GM19324 (cell line): ENCODE results near the gene MAD1L1.
"Not testable (repeated sequence)": the region's sequence is repeated elsewhere in the genome, so short reads cannot be mapped to it uniquely, and the experiment has no call there.

ENCODE experiments used
- ATAC-seq: cut with Tn5 transposase; IDR thresholded peaks from one replicate; pipeline ENCODE4 v1.9.1; 2021; ENCODE audit warnings: mild to moderate bottlenecking, moderate library complexity; ENCODE audit not compliant: unreplicated experiment, low FRiP score

The MAD1L1 gene

DNA sequence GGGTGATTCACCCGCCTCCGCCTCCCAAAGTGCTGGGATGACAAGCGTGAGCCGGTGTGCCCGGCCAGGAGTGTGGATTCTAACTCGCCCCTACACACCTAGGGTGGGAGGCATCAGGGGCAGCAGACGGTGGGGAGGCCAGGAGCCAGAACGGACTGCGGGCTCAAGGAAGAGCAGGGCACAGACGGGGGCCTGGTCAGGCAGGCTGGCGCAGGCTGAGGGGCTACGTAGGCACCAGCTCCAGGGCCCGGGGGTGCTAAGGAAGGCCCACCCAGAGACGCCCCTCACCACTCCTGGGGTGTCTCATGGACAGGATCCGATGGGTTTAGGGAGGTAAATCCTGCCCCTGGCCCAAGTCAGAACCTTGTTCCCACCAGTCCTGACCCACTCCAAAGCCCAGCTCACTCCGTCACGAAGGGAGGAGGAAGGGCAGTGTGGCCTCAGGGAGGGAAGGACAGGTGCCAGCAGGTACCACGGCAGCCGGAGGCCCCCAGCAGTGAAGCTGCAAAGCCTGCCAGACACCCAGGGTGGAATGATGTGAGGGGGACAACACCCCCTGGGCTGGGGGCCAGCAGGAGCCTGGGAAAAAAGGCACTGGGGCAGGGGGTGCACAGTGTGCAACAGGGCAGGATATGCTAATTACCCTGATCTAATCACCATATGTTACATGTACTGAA, 251.4 kb downstream of the MAD1L1 start:
- no peak for ATAC-seq

DNA sequence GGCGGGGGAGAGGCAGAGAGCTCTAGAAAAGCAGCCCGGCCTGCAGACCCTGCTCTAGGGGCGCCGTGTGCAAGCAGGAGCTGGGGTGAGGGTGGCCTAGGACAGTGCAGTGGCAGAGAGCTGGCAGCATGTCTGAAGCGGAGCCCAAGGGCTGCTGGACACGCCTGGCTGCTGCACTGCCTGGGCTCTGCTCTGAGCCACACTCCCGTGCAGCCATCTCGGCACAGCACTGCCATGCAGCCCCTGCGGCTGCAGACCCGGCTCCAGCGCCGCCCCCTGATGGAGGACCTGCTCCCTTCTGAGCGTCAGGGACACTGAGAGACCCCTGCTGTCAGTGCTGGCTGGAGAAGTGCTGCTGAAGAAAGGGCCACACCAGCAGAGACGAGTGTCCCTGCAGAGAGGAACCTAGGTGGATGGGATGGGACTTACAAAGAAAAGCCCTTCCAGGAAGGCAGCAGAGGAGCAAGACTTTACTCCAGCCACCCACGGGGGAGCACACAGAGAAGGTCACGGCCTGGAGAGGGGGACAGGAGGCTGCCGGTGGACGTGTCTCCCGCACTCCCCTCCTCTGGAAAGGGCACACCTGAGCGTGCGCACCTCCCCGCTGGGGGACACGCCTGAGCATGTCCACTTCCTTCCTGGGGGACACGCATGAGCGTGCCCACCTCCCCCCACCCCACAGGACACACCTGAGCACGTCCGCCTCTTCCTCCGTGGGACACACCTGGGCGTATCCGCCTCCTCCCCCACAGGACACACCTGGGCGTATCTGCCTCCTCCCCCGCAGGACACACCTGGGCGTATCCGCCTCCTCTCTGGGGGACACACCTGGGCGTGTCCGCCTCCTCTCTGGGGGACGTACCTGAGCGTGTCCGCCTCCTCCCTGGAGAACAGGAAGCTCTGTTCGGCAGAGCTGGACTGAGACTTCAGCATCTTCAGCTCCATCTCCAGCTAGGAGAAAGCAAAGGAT, 252.9 kb downstream of the MAD1L1 start:
- ATAC-seq: no peak

DNA sequence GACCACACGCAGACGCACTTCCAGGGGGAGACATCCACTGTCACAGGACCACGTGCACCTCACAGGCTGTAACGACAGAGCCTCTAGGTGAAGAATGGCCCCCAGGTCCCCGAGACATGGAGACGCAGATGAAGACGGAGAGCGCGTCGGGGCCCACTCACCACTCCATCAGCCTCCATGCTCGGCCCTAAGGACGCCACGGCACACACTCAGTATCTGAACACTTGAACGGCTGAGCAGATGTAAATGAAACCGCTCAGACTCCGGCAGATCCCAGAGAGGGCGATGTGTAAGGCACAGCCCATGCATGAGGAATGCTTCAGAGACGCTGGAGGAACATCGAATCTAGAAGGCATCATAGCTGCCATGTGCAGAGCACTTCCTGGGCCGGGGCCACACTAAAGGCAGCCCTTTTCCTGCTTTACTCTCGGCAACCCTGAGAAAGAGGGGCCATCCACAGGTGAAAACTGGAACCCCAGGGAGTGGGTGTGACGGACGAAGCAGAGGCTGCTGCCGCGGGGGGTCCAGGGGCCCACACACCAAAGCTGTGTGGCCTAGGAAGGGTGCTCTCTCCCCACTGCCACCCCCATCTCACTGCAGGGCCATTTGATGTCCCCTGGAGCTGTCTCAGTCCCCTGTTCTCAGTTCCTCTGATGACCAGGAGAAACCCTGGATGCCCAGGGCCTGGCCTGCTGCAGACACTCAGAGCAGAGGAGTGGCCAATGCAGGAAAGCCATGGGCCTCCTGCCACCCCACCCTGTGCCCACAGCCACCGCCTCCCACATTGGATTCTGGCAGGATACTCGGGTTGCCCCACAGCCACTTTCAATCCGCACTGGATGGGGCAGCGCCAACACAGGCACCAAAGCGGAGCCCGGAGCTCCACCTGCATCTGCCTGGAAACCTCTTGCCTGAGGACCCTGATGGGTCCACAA, 253.8 kb downstream of the MAD1L1 start:
- no peak for ATAC-seq

DNA sequence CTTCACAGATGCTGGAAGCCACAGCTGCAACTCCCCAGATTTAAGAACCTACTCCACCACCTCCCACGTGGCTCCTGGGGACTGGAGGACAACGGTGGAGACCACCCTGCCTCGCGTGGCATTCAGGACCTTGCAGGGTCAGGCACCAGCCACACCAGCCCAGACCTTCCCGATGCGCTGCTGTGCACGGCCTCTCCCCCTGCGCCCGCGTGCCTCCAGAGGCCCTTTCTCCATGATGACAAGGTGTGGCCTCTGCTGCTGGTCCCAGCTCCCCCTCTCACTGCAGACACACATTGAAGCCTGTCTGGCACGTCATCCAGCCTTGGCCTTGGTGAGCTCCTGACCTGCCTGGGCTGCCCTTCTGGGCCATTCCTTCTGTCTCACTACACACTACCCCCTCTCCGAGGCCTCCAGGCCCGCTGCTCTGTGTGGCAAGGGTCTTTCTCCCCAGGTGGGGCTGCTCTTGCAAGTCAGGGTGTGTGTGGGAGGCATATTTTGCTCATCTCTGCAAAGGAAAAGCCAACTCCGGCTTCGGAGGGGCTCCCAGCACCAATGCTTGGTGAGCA, 254.8 kb downstream of the MAD1L1 start:
- no peak for ATAC-seq

DNA sequence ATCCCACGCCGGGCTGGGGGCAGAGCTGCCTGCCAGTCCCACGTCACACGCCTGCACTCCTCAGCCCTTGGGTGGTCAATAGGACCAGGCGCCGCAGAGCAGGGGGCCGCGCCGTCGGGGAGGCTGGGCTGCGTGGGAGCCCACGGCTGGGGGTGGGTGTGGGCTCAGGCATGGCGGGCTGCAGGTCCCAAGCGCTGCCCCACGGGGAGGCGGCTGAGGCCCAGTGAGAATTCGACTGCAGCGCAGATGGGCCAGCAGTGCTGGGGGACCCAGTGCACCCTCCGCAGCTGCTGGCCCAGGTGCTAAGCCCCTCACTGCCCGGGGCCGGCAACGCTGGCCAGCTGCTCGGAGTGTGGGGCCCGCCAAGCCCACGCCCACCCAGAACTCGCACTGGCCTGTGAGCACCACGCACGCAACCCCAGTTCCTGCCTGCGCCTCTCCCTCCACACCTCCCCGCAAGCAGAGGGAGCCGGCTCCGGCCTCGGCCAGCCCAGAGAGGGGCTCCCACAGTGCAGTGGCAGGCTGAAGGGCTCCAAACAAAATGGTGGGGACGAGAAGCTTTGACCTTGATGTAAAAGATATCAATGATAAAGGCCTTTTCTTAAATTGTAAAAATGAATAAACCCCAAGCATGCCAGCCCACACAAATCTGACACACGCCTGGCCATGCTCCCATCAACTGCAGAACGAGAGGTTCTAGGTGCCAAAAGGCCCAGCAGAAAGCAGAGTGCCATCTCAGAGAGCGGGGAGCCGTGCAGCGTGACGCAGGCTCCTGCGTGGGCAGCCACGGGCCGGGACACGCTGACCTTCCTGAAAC, 255.5 kb downstream of the MAD1L1 start:
- no peak for ATAC-seq

DNA sequence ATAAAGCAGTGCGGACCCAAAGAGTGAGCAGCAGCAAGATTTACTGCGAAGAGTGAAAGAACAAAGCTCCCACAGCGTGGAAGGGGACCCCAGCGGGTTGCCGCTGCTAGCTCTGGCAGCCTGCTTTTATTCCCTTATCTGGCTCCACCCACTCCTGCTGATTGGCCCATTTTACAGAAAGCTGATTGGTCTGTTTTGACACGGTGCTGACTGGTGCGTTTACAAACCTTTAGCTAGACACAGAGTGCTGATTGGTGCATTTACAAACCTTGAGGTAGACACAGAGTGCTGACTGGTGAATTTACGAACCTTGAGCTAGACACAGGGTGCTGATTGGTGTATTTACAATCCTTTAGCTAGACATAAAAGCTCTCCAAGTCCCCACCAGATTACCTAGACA, 256.2 kb downstream of the MAD1L1 start:
- ATAC-seq: not testable (repeated sequence)

DNA sequence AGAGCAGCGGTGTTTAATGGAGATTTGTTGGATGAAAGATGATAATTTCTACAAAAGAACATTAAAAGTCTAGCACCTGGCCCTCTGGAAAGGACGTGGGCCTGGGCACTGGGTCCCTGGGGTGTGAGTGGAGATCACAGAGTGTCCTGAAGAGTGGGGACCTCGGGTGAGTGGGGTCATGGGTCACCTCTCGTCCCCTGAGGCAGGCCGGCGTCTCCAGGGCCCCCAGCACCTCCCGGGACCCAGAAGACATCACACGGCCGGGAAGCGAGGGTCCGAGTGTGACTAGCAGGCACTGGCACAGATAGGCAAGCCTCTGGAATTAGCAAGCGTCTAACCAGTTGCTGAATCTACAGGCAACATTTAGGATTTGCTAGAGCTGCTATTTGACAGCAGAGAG, 257.2 kb downstream of the MAD1L1 start:
- ATAC-seq: no peak

DNA sequence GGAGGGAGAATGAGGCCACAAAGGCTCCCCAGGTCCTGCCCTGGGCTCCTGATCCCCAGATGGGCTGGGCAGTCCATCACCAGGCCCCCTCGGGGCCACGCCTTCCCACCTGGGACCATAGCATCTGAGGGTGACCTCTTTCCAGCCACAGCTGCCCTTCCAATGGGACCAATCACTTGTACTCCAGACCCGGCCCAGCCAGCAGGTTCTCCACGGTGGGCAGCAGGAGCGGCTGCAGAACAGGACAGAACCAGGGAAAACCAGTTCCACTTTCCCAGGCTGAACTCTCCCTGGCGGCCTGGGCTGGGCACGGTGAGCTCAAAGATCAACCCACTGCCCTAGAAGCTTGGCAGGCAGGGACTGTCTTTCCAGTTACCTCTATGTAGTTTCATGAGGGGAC, 257.6 kb downstream of the MAD1L1 start:
- no peak for ATAC-seq

DNA sequence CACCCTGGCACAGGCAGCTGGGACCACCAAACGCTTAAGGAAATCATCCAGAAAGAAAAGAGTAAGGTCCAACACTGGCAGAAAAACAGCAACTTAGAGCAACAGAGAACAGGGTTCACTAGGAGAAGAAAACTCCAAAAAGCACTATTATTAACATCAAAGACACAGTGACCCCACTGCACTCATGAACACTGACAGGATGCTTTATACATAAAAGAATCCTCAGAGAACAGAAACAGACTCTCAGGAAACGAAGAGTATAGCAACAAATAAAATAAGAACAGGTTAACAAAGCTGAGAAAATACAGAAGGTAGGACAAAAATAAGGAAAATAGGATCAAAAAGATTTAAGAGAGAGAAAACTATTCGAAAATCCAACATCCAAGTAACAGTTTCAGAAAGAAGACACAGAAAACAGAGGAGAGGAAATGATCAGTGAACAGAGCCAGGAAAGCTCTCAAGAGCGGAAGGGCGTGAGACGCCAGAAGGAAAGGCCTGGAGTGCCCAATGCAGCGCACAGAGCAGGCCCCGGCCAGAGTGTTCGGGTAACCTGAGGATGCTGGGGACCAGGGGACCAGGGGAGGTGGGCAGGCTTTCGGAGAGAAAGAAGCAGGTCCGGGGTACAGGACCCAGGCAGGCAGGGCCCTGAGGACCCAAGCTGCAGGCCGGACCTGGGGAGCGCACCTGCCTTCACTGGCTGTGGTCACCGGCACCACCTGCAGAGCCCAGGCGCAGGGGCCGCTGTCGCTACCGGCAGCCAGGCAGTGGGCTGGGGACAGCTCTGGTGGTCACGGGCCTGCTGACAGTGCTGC, 258.2 kb downstream of the MAD1L1 start:
- ATAC-seq: no peak

DNA sequence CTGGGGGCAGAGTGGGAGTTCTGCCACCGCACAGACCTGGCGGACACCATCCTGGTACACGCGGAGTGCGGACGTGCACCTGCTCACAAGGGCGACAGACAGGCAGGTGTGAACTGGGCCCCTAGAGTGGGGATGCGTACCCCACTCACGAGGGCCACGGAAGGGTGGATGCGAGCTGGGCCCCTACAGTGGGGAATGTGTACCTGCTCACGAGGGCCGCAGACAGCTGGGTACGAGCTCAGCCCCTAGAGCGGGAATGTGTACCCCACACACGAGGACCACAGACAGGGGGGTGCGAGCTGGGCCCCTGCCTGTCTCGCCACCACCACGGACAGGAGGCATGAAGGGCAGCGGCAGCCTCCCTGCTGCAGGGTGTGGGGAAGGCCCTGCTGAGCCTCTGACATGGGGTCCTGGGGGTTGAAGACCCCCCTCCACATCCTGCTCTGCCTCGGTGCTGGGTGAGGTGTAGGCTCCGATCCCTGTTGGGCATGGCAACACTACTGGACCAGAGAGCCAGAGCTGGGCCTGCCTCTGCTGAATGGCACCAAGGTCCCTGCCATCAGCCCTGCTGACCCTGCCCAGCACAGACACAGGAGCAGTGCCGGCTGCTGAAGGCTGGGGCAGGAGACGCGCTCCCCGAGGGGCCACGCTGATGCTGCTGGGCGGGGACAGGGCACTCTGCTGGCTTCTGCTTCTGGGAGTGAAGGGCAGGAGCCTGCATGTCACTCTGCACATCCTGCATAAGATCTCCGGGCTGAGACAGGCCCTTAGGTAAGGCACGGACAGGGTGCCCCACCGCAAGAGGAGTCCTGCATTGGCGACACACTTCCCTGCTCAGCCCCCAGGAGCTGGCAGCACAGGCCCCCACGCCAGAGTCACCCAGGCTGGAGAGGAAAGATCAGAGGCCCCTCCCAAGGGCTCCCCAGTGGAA, 259.2 kb downstream of the MAD1L1 start:
- ATAC-seq: no peak

DNA sequence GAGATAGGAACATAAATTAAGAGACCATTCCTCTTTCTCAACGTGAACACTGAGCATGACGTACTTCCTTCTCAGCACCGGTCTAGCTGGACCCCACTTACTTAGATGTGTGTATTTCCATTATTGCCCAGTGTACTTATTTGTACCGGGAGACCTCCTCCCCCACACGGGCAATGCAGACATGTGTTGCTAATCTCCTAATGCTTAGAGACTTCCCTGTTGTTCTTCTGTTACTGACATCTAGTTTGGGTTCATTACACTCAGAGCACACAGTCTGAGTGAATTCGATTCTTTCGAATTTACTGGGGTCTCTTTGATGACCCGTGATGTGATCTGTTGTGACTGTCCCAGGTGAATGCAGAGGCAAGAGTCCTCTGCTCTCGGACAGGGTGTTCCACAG, 260.0 kb downstream of the MAD1L1 start:
- no peak for ATAC-seq

DNA sequence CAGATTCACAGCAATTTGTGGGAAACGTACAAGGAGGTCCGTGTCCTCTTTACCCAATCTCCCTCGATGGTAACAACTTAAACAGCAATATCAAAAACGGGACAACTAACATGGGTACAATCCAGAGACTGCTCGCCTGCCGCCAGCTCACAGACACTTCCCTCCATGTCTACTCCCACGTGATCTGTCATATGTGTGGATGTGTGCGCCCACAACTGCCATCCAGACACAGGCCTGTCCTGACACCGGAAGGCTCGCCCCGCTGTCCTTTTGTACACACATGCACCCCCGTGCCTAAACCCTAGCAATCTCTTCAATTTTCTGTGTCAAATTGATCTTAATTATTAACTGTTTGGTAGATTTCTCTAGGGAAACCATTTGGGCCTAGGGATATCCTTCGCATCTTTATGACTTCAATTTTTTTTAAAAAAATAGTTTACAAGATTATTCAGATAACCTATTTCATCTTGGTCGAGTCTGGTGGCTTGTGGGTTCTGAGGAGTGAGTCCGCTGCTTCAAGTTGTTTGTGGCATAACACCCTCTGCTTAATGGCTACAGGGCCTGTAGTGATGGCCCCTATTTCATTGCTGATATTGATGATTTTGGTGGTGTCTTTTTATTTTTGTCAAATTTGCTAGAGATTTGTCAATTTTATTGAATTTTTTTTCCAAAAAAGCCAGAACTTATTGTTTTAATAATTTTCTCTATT, 260.6 kb downstream of the MAD1L1 start:
- ATAC-seq: no peak

DNA sequence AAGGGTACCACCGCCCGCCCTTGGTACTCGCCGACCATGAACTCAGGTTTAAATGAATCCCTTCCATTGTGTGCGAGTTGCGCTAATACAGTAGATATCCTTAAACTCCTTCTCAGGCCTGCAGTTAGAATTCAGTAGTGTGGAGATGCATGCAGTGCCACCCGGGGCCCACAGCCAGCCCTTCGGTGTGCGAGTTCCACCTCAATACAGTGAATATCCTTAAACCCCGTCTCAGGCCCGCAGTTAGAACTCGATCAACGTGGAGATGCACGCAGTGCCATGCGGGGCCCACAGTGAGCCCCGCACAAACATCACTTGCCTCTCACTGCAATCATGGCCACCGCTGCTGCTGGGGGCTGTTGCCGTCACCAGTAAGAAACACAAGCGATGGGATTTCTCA, 261.9 kb downstream of the MAD1L1 start:
- ATAC-seq: no peak

DNA sequence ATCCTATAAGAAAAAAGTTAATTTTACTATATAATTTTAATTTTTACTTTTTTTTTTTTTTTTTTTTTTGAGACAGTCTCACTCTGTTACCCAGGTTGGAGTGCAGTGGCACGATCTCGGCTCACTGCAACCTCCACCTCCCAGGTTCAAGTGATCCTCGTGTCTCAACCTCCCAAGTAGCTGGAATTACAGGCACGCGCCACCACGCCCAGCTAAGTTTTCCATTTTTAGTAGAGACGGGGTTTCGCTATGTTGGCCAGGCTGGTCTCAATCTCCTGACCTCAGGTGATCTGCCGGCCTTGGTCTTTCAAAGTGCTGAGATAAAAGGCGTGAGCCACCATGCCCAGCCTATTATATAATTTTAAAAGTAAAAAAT, 262.5 kb downstream of the MAD1L1 start:
- ATAC-seq: not testable (repeated sequence)

DNA sequence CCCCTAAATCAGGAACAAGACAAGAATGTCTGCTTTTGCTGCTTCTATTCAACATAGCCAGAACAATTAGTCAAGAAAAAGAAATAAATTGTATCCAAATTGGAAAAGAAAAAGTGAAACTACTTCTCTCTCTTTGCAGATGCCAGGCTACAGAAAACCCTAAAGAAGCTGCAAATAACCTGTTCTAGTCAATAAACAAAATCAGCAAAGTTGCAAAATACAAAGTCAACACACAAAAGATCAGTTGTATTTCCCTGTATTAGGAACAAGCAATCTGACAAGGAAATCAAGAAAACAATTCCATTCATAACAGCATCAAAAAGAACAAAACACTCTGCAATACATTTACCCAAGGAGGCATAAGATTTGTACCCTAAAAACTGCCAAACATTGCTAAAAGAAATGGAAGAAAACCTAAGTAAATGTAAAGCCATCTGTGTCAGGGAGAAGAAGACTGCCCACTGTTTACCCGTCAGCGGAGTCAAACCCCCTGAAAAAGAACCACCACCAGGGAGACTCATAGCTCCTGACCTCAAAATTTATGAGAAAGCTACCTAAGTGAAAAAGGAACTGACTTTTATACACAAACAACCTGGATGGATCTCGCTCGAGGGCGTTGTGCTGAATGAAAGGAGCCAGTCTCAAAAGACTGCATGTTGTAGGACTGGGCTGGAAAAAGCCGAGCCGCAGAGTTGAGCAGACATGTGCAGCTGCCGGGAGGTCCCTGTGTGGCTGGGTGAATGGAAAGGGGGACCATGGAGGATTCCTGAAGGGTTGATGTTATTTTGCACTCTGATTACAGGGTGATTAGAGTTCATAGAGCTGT, 263.1 kb downstream of the MAD1L1 start:
- no peak for ATAC-seq

DNA sequence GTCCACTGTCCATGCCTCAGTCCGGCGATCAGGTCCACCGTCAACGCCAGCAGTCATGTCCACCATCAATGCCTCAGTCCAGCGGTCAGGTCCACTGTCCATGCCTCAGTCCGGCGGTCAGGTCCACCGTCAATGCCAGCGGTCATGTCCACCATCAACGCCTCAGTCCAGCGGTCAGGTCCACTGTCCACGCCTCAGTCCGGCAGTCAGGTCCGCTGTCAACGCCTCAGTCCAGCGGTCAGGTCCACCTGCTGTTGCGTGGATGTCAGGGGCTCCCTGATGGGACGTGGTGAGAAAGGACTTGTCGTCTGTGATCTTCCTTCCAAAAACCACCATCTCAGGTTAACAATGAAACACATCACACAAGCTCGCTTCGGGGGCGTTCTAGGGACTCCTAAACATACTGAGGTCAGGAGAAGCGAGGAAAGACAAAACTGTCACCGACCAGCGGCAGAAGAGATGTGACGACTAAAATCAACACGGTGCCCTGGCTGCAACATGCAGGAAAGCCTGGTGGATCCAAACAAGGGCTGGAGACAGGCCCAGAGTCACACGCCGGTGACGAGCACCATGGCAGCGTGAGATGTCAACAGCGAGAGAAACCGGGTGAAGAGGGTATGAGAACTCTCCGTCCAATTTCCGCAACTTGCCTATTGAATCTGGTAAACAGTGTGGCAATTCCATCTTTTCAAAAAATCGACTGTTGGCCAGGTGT, 264.2 kb downstream of the MAD1L1 start:
- no peak for ATAC-seq
